CD14-positive monocyte (primary cell): ENCODE results near the gene MPRIP. TPM values are rescaled to one million over a fixed set of nuclear protein-coding genes. Genes with fewer than 3 reads are reported as not detected.
"Not testable (repeated sequence)": the region's sequence is repeated elsewhere in the genome, so short reads cannot be mapped to it uniquely, and the experiment has no call there.

Source experiments
- DNase-seq, 3 donors: peaks; one replicate each; pipeline ENCODE4 v3.0.0-alpha.2; 2011 to 2022
- H2AFZ ChIP-seq: 2 replicates; pipeline ENCODE4 v1.6.0; 2012; ENCODE audit warnings: mild to moderate bottlenecking, low read depth, low read length, inconsistent platforms; ENCODE audit not compliant: insufficient read depth, poor library complexity, severe bottlenecking
- H3K27ac ChIP-seq, 2 donors: 1 replicate in 1 of 2; 2 replicates in 1 of 2; pipeline ENCODE4 v1.5.1; 2012 to 2013; ENCODE audit warnings: low read length in 2 of 2, control low read depth in 1 of 2, inconsistent platforms in 1 of 2, low read depth in 1 of 2, mild to moderate bottlenecking in 1 of 2
- H3K27me3 ChIP-seq, 2 donors: one replicate each; pipeline versions ENCODE4 v1.6.0 to v1.6.1; 2011 to 2013; ENCODE audit warnings: low read length in 2 of 2; ENCODE audit not compliant: control insufficient read depth in 2 of 2, insufficient read depth in 2 of 2
- H3K36me3 ChIP-seq, 2 donors: replicated peaks in 1 of 2; 1 replicate in 1 of 2; 2 replicates in 1 of 2; pipeline versions ENCODE4 v1.5.1 to v1.6.1; 2012 to 2013; ENCODE audit warnings: low read length in 2 of 2, control low read depth in 1 of 2, inconsistent platforms in 1 of 2, mild to moderate bottlenecking in 1 of 2; ENCODE audit not compliant: insufficient read depth in 2 of 2, control insufficient read depth in 1 of 2
- H3K4me1 ChIP-seq, 2 donors: 1 replicate in 1 of 2; 2 replicates in 1 of 2; pipeline versions ENCODE4 v1.5.1 to v1.6.1; 2012 to 2013; ENCODE audit warnings: low read length in 2 of 2, control low read depth in 1 of 2, inconsistent platforms in 1 of 2, mild to moderate bottlenecking in 1 of 2, moderate library complexity in 1 of 2; ENCODE audit not compliant: insufficient read depth in 2 of 2, control insufficient read depth in 1 of 2
- H3K4me2 ChIP-seq: replicated peaks from 2 replicates; pipeline ENCODE3; 2012; ENCODE audit warnings: low read length, moderate library complexity, mild to moderate bottlenecking; ENCODE audit not compliant: poor library complexity, severe bottlenecking; ENCODE audit errors: extremely low read depth
- H3K4me3 ChIP-seq, 3 experiments: fragments of 200-600 bp in 1 of 3; sonication (generic) in 1 of 3; replicated peaks in 1 of 3; 1 replicate in 2 of 3; 2 replicates in 1 of 3; pipeline ENCODE4 v1.5.1; 2011 to 2013; ENCODE audit warnings: low read length in 3 of 3, mild to moderate bottlenecking in 3 of 3, control low read depth in 2 of 3, low read depth in 2 of 3, inconsistent platforms in 1 of 3, moderate library complexity in 1 of 3
- H3K79me2 ChIP-seq: 2 replicates; pipeline ENCODE4 v1.6.0; 2012; ENCODE audit warnings: mild to moderate bottlenecking, control low read depth, inconsistent platforms, low read length, moderate library complexity; ENCODE audit not compliant: insufficient read depth
- H3K9ac ChIP-seq: 2 replicates; pipeline ENCODE4 v1.6.0; 2017; ENCODE audit warnings: low read length, mild to moderate bottlenecking; ENCODE audit not compliant: insufficient read depth, poor library complexity, severe bottlenecking
- H3K9me3 ChIP-seq, 2 donors: replicated peaks in 1 of 2; 1 replicate in 1 of 2; 2 replicates in 1 of 2; pipeline versions ENCODE4 v1.5.1 to v1.6.1; 2012 to 2013; ENCODE audit warnings: low read length in 2 of 2, control low read depth in 1 of 2; ENCODE audit not compliant: control insufficient read depth in 1 of 2, insufficient read depth in 1 of 2
- H4K20me1 ChIP-seq: 2 replicates; pipeline ENCODE4 v1.6.0; 2012; ENCODE audit warnings: mild to moderate bottlenecking, low read length, control low read depth, moderate library complexity; ENCODE audit not compliant: insufficient read depth
- H3K27ac Mint-ChIP-seq, 7 donors: one replicate each; pipeline ENCODE4 v1.8.0; 2020; ENCODE audit warnings: mild to moderate bottlenecking in 7 of 7, mixed read lengths in 7 of 7, moderate library complexity in 6 of 7, inconsistent platforms in 2 of 7
- H3K27me3 Mint-ChIP-seq, 3 donors: one replicate each; pipeline ENCODE4 v1.8.0; 2021 to 2022; ENCODE audit warnings: low read depth in 3 of 3, mild to moderate bottlenecking in 3 of 3, mixed read lengths in 3 of 3, moderate library complexity in 3 of 3, inconsistent platforms in 1 of 3
- H3K36me3 Mint-ChIP-seq, 2 donors: one replicate each; pipeline ENCODE4 v1.8.0; 2020; ENCODE audit warnings: mixed read lengths in 2 of 2, inconsistent platforms in 1 of 2, mild to moderate bottlenecking in 1 of 2
- H3K4me1 Mint-ChIP-seq: one replicate; pipeline ENCODE4 v1.8.0; 2020; ENCODE audit warnings: mild to moderate bottlenecking, mixed read lengths
- H3K4me3 Mint-ChIP-seq, 2 donors: one replicate each; pipeline ENCODE4 v1.8.0; 2020; ENCODE audit warnings: mild to moderate bottlenecking in 2 of 2, mixed read lengths in 2 of 2, moderate library complexity in 1 of 2
- H3K9me3 Mint-ChIP-seq, 7 donors: one replicate each; pipeline ENCODE4 v1.8.0; 2020 to 2022; ENCODE audit warnings: mixed read lengths in 7 of 7, mild to moderate bottlenecking in 6 of 7, moderate library complexity in 6 of 7, inconsistent platforms in 2 of 7
- WGBS: methylation state at CpG from one replicate; pipeline ENCODE4 v1.1.5; 2013; ENCODE audit warnings: missing lambda C conversion rate; ENCODE audit not compliant: insufficient coverage; 5-methylcytosine and 5-hydroxymethylcytosine counted together
- intact Hi-C, 2 donors: fragments of 100-400 bp; cut with micrococcal nuclease; formaldehyde crosslinking; loops; one replicate each; pipeline versions ENCODE4 v1.15.0 to v1.15.1; 2023
- polyA plus RNA-seq, 3 donors: library from polyadenylated mRNA; depleted of rRNA in 1 of 3; unstranded in 2 of 3; stranded (reverse) in 1 of 3; fragments of 300-500 nt in 2 of 3; fragments of >200 nt in 1 of 3; fragmentation: Illumina TruSeq in 2 of 3; gene quantifications; 1 replicate in 2 of 3; 2 replicates in 1 of 3; pipeline ENCODE4 v1.2.3, GENCODE V29; 2012 to 2021
- TF ChIP-seq, protein P1 (sequence below): fragments of 200-600 bp; IDR thresholded peaks from one replicate; pipeline ENCODE4 v1.8.0; 2022; ENCODE audit warnings: antibody characterized with exemption, mild to moderate bottlenecking

MPRIP gene
- polyA plus RNA-seq, 3 donors = 2.0 to 48.7 (median 2.5) TPM

DNA sequence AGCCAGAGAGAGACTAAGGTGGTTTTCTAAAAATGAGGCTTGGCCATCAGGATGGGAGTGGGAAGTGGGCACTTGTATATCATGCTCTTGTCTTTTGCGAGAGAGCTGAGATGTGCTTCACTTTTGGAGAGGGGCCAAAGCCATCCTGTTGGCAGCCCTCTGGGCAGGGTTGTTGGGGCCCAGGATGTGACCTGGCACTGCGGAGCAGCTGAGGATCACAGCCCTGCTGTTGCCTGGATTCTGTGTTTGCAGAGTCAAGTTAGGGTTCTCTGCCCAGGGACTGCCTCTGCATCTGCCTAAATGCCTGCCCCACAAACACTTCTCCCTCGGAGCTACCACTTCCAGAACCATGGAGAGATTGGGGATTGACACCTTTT, 92.7 kb downstream of the MPRIP start:
- no peaks in the 10 kb centered on the region for H3K9me3 ChIP-seq
- no peaks in the 10 kb centered on the region for H3K79me2 ChIP-seq
- Mint-ChIP-seq H3K9me3 (no peaks in the 10 kb centered on the region), H3K36me3 (peaks cover 64 to 80% of the 10 kb centered on the region in 2 donors), H3K27me3 (peaks cover 0 to 3% (median 3%) of the 10 kb centered on the region in 3 donors), H3K27ac (no peak overlapping the region), H3K4me3 (no peak overlapping the region), H3K4me1 (no peaks in the 10 kb centered on the region)
- H3K27me3 ChIP-seq = no peaks in the 10 kb centered on the region
- H3K4me1 ChIP-seq = no peaks in the 10 kb centered on the region
- intact Hi-C loops = no loop called here
- H3K4me3 ChIP-seq = no peak overlapping the region
- 96% methylated on average over 2 of the region's 3 CpGs for WGBS
- no peaks in the 10 kb centered on the region for H4K20me1 ChIP-seq
- H3K36me3 ChIP-seq = peaks cover 48 to 99% of the 10 kb centered on the region in 2 donors
- no peak overlapping the region for H2AFZ ChIP-seq
- DNase-seq = no peak
- no peak overlapping the region for H3K9ac ChIP-seq
- no peak overlapping the region for H3K27ac ChIP-seq
- TF ChIP-seq, protein P1, sequence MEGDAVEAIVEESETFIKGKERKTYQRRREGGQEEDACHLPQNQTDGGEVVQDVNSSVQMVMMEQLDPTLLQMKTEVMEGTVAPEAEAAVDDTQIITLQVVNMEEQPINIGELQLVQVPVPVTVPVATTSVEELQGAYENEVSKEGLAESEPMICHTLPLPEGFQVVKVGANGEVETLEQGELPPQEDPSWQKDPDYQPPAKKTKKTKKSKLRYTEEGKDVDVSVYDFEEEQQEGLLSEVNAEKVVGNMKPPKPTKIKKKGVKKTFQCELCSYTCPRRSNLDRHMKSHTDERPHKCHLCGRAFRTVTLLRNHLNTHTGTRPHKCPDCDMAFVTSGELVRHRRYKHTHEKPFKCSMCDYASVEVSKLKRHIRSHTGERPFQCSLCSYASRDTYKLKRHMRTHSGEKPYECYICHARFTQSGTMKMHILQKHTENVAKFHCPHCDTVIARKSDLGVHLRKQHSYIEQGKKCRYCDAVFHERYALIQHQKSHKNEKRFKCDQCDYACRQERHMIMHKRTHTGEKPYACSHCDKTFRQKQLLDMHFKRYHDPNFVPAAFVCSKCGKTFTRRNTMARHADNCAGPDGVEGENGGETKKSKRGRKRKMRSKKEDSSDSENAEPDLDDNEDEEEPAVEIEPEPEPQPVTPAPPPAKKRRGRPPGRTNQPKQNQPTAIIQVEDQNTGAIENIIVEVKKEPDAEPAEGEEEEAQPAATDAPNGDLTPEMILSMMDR = no peak
- H3K4me2 ChIP-seq = no peak overlapping the region

DNA sequence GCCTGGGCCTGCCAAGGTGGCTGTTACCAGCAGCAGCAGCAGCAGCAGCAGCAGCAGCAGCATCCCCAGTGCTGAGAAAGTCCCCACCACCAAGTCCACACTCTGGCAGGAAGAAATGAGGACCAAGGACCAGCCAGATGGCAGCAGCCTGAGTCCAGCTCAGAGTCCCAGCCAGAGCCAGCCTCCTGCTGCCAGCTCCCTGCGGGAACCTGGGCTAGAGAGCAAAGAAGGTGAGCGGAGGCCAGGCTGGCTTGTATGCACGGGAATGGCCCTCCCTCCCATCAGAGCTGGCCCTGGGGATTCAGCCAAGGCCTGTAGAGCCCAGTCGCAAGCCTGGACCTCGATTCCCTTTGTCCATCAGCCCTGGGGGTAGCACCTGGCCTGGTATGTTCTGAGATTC, 94.0 kb downstream of the MPRIP start:
- H3K27me3 Mint-ChIP-seq, H3K4me1 Mint-ChIP-seq, DNase-seq, H3K9ac ChIP-seq, H3K4me3 ChIP-seq, H3K9me3 ChIP-seq, H3K9me3 Mint-ChIP-seq, H3K79me2 ChIP-seq, H3K27ac ChIP-seq, H3K27me3 ChIP-seq, H3K4me2 ChIP-seq, H3K27ac Mint-ChIP-seq, intact Hi-C loops, H3K4me1 ChIP-seq, H3K4me3 Mint-ChIP-seq, H4K20me1 ChIP-seq, H2AFZ ChIP-seq: not testable (repeated sequence)
- peaks cover 60 to 80% of the 10 kb centered on the region in 2 donors for H3K36me3 Mint-ChIP-seq
- 98% methylated on average over 5 of the region's 5 CpGs for WGBS
- peaks cover 45 to 99% of the 10 kb centered on the region in 2 donors for H3K36me3 ChIP-seq
